Measurements from ENCODE around the gene ZNF618.
A peak's percentile ranks its signal among the peaks of the same experiment; 100 is the strongest.

The ZNF618 gene

GRCh38 chr9:114088571-114089170 is 212.6 kb downstream of the ZNF618 start:
- no peak for DNase-seq

GRCh38 chr9:114089206-114089840 is 213.2 kb downstream of the ZNF618 start:
- DNase-seq = no peak

DNA sequence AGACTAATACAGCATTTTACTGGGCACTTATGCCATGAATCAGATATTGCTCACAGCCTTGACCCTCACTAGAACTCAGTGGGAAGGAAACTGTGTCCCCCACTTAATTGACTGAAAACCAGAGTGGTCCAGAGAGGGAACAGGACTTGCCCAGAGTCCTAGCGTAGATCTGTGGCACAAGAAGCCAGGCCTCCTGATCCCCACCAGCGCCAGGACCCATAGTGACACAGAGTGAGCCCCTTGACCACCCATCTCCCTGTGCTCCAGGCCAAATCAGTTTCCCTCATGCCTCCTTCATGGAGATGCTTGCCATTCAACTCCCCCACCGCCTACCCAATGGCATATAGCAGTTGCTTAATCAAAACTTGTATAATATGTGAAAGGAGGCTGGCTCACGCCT is 214.7 kb downstream of the ZNF618 start:
- DNase-seq = no peak

GRCh38 chr9:114091711-114092110 is 215.6 kb downstream of the ZNF618 start:
- DNase-seq = no peak

DNA sequence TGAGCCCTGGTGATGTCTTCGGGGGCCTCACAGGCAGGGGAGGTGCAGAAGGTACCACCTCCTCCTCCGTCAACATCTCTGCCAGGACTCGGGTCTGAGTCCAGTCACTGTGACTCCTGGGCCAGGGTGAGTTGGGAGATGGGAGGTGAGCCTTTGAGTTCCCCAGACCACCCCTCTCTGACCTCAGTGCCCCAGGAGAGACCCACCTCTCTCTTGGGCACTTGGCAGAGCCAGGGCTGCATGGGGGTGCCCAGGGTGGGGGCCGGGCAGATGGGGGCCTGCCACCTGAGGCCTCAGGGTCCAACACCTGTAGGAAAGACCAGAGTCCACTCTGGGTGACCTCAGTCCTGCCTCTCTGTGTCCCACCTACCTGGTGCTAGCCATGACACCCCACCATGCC is 216.2 kb downstream of the ZNF618 start:
- DNase-seq = no peak

- DNase-seq = no peak
Measured at GRCh38 chr9:114093031-114093471, 216.9 kb downstream of the ZNF618 start.

GRCh38 chr9:114093761-114094505 is 217.8 kb downstream of the ZNF618 start:
- DNase-seq = no peak

DNA sequence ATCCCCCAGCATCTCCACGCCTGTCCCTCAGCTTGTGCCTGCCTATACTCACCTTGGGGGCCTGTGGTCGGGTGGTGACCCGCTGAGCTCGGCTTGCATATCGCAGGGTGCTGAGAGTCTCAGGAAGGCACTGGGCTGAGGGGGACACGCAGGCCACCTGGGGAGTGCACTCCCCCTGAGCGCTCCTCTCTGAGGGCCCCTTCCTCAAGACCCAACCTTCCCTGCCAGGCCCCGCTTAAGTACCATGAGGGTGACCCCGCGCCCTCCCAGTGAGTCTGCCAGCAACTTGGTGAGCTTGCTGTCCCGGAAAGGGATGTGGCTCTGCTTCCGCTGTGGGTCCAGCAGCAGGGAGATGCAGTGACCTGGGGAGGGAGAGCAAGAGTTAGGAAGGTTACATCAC is 218.9 kb downstream of the ZNF618 start:
- DNase-seq = no peak

DNA sequence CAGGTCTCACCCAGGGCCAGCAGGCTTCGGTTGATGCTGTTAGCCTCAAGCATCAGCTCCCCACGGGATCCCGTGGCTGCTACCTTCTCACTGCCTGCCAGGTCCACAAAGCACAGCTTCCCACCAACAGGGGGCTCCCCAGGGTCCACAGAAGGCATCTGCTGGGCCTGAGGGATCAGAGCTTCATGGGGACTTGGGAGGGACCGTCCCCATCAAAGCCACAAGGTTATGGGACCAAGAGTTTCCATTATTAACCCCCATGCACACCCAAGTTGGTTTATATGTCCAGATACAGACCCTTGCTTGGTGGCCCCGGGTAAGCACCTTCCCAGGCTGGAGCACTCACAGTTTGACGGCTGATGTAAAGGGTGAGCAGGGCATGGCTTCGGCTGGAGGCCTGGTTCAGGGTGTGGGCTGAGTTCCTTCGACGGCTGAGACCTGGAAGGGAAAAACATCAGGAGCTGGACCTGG is 220.0 kb downstream of the ZNF618 start:
- DNase-seq = no peak

DNA sequence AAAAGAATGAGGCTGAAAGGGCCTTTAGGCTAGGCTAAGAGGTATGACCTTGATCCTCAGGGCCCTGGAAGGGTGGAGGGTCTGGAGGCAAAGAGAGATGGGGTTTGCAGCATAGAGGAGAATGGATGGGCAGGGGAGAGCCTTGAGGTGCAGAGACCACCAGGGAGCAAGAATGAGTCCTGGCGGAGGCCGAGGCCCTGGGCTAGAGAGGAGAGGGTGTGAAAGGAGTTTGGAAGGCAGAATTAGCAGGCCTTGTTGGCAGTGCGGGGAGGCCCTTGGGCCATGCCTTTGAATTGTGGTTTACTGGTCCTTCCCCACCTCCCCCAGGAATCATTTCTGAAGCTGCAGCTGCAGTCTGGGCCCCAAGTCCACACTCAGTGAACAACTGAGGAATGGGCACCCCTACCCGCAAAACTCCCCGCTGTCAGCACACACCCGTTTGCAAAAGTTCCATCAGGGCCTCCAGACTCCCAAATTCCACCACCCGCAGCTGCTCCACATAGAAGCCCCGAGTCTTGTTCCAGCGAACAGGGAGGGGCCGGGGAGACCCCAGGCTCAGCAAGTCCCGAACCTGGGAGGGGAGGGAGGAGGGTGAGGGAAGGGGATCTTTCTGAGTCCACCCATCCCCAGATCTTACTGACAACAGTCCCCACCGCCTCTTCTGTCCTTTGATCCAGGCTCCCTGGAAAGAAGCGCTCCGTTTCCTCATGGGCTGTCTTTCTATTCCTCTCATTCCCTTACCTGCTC is 220.9 kb downstream of the ZNF618 start:
- DNase-seq = no peak

GRCh38 chr9:114097613-114098020 is 221.5 kb downstream of the ZNF618 start:
- no peak for DNase-seq

DNA sequence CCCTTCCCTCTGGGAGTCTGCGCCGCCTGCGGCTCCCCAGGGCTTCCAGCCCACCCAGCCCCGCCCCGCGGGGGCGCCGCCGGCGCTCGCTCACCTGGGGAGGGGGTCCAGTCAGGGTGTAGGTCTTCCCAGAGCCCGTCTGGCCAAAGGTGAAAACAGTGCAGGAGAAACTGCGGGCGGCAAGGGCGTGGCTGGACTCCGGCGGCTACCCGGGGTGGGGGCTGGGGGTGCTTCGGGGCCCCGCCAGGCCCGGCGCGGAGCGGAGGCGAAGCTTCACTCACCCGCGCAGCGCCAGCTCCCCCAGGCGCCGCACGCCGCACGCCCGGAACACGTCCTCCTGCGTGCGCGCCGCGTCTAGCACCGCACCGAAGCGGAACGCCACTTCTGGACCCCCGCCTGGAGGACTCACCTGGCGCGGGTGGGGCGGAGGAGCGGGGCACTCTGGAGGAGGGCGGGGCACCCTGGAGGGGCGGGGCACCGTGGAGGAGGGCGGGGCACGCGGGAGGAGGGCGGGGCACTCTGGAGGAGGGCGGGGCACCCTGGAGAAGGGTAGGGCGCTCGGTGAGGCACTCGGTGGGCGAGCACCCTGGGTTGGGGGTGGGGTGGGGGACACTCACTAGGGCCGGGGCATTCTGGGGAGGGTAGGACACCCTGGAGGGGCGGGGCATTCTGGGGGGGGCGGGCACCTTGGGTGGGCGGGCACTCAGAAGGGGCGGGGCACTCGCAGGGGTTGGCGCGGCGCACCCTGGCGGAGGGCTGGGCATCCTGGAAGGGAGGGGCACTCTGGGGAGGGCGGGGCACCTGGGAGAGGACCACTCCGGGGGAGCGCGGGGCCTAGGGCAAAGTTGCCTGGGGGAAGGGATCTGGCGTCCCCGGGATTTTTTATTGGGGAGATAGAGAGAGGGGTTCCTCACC is 222.2 kb downstream of the ZNF618 start:
- DNase-seq = peak; percentile 5

GRCh38 chr9:114098936-114099668 is 223.0 kb downstream of the ZNF618 start, which contains the start of gene KIF12:
Gene KIF12 (minus strand): TSS chr9:114099292. CDS start chr9:114099276, 16 bp downstream.
- no peak for DNase-seq

DNA sequence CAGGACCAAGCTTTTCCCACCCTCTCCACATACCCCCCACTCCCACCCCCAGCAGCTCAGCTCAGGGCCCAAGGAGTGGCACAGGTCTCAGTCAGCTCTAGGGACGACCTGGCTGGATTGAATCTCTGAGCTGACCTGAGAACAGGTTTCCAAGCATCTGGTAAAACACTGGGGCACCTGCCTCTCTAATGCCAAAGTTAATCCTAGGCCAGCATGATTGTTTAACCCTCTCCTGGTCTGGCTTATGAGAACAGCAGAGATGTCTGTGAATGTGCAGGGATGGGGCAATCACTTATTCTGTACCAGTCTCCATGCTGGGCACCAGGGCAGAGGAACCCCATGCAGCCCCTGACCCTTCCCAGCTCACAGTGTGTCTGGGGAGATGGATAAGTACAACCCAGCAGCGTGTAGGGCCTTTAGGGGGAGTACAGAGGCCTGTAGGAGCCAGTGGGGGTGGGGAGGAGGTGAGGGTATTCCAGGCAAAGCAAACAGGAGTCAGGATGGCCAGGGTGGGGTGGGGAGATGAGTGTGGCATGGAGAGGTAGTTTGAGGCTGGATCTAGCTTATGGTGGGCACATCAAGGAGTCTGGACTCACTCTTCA is 223.7 kb downstream of the ZNF618 start:
- DNase-seq = no peak

DNA sequence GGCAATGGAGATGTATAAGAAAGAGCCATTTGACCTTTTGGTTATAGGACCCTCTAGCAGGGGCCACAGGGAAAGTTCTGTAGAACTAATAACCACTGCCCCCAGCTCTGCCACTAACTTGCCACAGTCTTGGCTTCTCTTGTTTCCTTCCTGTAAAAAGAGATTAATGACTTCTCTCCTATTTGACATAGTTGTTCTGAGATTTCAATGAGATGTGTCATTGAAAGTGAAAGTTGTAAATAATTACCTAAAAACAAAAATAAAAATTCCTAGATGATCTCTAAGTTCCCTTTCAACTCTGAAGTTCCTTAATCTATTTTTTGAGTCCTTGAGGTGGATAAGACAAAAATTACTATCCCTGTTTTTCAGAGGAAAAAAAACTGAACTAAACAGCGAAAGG is 224.4 kb downstream of the ZNF618 start:
- no peak for DNase-seq

DNA sequence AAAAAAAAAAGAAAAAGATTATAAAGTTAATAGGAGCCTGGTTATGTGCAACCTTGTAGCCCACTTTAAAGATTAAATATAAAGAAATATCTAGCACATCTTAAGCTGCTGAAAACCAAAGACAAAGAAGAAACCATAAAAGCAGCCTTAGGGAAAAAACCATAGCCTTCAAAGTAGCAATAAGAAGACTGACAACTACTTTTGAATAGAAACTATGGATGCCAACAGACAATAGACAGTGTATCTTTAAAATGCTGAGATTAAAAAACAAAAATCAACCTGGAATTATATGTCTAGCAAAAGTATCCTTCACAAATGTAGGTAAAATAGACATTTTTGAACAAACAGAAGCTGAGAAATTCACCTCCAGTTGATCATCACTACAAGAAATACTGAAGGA is 226.4 kb downstream of the ZNF618 start:
- no peak for DNase-seq

- no peak for DNase-seq
Measured at GRCh38 chr9:114105236-114105635, 229.1 kb downstream of the ZNF618 start.

All from CD4-positive, alpha-beta T cell treated with Interleukin-6 for 4 hours (primary cell).